HG03066 (cell line): Measurements from ENCODE around the gene CHN1.

ENCODE experiments used
- ATAC-seq: cut with Tn5 transposase; IDR thresholded peaks from one replicate; pipeline ENCODE4 v1.9.1; 2021; ENCODE audit warnings: low read depth; ENCODE audit not compliant: unreplicated experiment

CHN1 gene

DNA sequence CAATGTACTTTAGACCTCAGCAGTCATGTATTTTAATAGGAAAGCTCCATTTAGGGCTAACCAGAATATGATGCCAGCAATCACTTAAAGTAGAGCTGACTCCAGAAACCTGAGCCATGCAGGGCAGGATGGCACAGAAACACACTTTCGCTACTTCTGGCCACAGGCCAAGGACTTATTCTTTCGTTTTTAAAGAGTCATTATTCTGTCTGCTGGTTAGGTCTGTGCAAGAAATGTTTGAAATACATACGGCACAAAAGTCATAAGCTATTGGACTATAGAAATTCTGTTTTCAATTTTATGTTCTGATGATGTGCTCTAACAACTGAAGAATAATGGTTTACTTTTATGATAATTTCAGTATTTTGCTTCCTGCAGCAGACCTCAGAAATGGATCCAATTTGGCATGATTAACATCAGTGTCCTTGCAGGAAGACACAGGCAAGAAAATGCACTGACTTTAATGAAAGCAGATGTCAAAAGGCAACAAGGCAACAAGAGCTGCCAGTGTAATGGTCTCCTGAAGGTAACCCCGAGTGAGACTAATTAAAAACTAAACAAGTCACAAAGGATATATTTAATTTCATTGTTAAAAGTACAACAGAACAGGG, 126.5 kb downstream of the CHN1 start:
- ATAC-seq = no peak

DNA sequence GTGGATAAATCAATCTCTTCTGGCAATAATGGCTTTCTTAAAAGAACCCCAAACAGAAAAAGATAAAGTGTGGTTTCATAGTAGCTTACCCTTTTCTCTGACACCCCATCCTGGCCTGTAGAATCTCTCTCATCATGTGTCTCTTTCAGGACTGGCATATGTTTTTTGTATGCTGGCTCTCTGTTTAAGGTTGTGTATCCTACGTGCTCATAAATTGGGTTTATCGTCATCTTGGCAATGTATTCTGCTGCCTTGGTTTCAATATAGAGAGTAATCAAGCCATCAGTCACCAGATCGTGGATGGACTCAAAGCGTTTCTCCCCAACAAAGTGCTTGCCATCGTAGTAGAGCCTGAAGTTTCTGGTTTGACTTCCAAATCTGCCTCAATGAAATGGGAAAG, 127.4 kb downstream of the CHN1 start:
- no peak for ATAC-seq

- ATAC-seq = no peak
Observed at GRCh38 chr2:174877301-174877700, 127.9 kb downstream of the CHN1 start.

GRCh38 chr2:174874085-174874484, 131.1 kb downstream of the CHN1 start:
- no peak for ATAC-seq

GRCh38 chr2:174873471-174873870, 131.7 kb downstream of the CHN1 start:
- no peak for ATAC-seq

GRCh38 chr2:174870787-174871186, 134.4 kb downstream of the CHN1 start:
- ATAC-seq = no peak

- ATAC-seq = no peak
Observed at GRCh38 chr2:174868878-174869277, 136.3 kb downstream of the CHN1 start.

- no peak for ATAC-seq
Observed at GRCh38 chr2:174866421-174866820, 138.8 kb downstream of the CHN1 start.

- no peak for ATAC-seq
Observed at GRCh38 chr2:174863183-174863582, 142.0 kb downstream of the CHN1 start.

DNA sequence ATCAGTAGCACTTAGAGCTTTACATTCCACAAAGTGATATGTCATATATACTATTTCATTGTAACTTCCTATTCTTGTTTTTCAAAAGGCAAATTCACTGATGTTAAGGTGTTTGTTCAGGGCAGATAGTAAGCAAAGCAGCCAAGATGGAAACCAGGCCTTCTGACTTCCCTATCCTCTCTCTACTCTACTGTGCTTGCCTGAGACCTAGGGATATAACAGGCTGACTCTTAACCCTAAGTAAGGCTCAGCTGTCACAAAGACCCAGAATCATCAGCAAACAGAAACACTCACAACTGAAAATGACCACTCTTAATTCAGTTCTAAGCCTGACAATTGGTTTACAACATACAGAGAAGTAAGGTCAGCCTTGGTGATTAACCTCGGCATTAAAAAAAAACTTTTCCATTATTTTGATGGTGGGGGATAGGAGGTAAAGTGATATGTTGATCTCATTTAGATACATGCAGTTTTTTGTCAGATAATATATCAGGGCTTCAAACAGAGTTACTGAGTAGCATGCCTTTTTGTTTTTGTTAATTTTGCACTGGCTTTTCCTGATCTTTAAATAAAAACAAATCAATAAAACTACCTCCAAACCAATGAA, 145.5 kb downstream of the CHN1 start:
- no peak for ATAC-seq

DNA sequence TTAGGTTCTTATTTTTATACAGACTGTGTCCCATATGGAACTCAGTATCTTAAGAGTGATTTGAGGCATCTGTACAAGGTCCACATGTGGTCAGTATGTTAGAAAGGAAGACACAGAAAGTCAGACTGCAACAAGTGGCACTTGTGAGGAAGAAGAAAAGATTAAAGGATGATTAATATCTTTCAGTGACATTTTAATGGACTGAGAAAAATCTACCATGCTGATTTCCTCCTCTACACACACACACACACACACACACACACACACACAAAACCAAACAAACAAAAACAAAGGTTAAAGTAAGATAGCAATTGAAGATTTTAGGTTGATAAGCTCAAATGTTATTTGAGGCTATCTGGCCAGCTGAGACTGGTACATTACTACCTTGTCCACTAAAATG, 146.4 kb downstream of the CHN1 start:
- no peak for ATAC-seq

DNA sequence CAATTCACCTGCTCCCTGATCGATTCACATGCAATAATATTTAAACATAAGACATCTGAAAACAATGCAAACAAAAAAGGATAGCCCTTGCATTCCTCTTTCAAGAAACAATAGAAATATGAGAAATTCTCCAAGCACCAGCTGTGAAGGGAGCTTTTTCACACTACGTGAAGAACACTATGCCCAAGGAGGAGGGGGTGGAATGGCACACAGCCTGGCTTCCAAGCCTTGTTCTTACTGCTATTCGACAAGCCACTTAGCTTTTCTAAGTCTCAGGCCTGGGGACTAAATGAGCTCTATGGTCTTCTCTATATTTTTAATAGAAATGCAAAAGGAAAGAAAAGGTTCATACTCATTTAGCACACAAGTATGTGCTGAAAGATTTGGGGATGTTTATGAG, 148.7 kb downstream of the CHN1 start:
- no peak for ATAC-seq

GRCh38 chr2:174846941-174847938, 157.9 kb downstream of the CHN1 start:
- no peak for ATAC-seq

DNA sequence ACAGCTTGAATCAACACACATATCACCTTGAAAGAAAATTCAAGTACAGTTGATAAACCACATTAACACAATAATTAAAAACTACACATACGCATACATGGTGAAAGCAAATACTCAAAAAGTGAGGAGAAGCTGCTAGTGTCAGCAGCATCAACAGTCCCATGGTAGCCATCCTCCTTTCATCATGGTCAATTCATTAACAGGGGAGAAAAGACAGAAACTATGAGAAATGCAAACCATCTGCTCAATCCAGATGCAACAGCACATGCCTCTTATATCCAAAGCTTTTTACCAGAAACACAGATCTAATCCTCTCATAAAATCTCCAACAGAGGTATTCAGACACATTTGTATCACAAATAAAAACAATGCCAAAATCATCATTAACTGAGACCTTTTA, 159.0 kb downstream of the CHN1 start:
- ATAC-seq = no peak

GRCh38 chr2:174844295-174844708, 160.9 kb downstream of the CHN1 start:
- ATAC-seq = no peak

DNA sequence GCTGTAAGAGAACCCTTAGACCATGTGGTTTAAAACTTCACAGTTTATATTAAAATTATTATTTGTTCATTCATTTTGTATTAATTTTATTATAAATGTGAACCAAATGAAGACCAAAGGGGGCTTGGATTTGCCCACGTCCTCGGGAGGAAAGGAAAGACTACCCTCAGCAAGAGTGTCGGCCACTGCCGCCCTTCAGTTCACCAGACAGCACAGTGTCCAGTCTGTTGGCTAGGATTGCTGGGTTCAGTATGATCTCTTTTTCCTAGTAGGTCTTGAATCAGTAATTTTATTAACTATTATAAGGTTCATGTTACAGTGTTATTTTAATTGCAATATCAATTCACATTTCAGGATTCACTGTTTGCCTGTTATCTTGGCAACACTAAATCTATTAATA, 162.7 kb downstream of the CHN1 start:
- ATAC-seq = no peak

- ATAC-seq = no peak
Observed at GRCh38 chr2:174841936-174842335, 163.2 kb downstream of the CHN1 start.

- ATAC-seq = no peak
Observed at GRCh38 chr2:174841350-174841749, 163.8 kb downstream of the CHN1 start.

- no peak for ATAC-seq
Observed at GRCh38 chr2:174840436-174840835, 164.7 kb downstream of the CHN1 start.

DNA sequence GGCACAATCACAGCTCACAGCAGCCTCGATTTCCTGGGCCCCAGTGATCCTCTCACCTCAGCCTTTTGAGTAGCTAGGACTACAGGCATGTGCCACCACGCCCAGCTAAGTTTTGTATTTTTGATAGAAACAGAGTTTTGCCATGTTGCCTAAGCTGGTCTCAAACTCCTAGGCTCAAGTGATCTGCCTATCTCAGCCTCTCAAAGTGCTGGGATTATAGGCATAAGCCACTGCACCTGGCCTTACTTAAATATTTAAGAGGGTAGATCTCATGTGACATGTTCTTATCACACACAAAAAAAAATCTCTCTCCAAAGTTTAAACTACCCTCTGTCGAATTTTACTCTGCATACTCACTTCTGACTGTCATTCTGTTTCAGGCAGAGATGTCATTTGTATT, 165.5 kb downstream of the CHN1 start:
- ATAC-seq = no peak

DNA sequence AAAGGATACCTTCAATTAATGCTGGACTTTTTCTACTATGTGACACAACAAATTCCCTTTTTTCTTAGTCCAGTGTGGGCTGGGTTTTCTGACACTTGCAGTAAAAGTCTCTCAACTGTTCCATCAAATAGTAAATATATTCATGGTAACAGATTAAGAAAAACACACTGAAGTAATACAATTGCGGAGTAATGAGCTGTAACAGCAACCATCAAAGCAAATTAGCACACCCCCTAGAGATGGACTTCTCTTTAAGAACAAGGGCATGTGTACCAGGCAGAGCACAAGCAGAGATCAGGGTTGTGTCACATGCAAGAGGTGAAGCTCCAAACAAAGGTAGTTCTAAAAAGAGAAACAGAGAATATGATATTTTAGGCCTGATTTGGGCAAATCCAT, 168.2 kb downstream of the CHN1 start:
- no peak for ATAC-seq
